HG03135 (cell line): ENCODE data around the gene DALRD3.

Experiments used
- ATAC-seq: cut with Tn5 transposase; IDR thresholded peaks from one replicate; pipeline ENCODE4 v1.9.1; 2021; ENCODE audit warnings: mild to moderate bottlenecking, moderate library complexity; ENCODE audit not compliant: unreplicated experiment

DALRD3 gene

DNA sequence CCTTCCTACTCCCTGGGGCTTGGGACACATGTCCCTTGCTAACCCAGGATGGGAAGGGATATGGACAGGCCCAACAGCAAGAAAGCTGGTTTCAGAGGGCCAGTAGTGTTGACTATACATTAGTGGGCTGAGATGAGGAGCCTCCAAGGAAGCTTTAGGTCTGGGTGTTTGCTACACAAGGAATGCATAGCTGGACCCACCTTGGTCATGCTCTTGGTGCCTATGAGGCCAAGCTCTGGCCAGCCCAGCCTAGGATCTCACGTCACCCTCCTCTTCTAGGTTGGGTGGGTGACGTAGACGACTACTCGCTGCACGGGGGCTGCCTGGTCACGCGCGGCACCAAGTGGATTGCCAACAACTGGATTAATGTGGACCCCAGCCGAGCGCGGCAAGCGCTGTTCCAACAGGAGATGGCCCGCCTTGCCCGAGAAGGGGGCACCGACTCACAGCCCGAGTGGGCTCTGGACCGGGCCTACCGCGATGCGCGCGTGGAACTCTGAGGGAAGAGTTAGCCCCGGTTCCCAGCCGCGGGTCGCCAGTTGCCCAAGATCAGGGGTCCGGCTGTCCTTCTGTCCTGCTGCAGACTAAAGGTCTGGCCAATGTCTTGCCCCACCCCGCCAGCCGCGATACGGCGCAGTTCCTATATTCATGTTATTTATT, 11.8 kb downstream of the DALRD3 start:
- ATAC-seq: peak; percentile 2

DNA sequence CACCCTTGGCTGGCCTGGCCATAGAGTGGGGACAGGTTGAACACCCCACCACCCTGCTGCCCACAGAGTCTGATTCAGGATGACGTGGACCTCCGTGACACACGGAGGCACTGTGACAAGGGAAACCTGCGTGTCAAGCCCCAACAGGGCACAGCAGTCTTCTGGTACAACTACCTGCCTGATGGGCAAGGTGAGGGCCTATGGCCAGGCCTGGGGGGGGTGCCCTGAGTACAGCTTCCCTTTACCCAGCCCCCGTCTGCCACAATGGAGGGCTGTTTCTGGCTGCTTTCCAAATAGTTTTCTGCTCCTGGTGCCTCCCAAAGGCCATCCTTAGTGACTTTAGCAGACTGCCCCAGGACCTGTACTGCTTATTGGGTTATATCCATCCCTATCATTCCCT, 12.4 kb downstream of the DALRD3 start:
- ATAC-seq: no peak

DNA sequence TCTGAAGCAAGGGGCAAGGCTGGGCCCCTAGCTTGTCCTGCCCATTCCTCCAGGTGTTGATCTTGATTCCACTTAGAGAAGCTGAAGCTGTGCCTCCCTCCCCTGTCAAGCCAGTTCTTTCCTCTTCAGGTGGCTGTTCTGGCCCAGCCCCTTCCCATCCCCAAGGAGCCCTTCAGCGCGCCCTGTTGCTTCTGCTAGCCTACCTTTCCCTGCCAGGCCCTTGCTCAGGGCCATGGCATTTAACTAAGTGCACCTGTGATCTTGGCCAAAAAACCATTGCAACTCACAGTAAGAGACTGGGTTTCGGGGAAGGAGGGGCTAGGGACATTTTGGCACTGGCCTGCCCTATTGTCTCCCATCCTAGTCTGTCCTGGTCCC, 13.1 kb downstream of the DALRD3 start:
- ATAC-seq: no peak

DNA sequence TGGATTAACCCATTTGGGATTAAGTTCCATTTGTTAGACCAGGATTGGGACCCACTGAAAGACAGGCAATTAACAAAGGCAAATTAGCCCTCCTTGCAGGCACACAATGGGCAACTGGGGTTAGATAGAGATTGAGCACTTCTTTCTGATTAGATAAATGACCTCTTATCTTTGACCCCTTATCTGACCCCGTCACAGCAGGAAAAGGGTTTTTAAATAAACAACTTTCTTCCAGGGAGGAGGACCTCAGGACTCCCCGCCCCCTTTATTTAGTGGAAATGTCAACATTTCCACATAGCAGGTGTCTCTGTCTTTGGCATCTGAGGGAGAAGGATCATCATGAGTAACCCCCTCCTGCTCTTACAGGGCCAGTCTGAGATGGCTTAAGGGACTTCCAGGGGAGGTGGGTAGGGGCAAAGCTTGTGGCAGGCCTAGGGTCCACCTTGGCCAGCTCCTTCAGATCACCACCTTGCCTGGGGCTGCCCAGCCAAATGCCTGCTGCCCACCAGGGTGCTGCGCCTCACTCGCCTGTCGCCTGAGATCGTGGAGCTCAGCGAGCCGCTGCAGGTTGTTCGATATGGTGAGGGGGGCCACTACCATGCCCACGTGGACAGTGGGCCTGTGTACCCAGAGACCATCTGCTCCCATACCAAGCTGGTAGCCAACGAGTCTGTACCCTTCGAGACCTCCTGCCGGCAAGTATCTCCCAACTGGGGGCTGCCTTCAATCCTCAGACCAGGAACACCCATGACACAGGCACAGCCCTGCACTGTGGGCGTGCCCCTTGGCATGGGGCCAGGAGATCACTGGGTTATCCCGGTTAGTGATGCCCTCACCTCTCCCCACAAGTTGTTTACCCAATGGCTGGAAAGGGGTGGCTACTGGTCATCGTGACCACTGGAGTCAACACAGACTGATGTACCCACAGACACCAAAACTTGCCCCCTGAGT, 13.8 kb downstream of the DALRD3 start:
- ATAC-seq: no peak

DNA sequence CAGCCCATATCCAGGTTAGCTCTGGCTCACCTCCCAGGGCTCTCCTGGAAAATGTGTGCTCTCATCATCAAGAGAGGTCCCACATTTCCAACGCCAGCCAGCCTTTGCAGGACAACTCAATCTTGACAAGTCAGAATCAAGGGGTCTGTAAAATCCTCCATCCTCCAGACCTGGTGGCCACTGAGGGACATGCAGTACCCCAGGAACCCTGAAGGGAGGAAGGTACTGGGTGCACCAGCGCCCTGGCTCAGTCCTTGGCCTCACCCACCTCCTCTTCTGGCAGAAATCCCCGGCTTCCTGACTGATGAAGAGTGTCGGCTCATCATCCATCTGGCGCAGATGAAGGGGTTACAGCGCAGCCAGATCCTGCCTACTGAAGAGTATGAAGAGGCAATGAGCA, 17.2 kb downstream of the DALRD3 start:
- no peak for ATAC-seq

DNA sequence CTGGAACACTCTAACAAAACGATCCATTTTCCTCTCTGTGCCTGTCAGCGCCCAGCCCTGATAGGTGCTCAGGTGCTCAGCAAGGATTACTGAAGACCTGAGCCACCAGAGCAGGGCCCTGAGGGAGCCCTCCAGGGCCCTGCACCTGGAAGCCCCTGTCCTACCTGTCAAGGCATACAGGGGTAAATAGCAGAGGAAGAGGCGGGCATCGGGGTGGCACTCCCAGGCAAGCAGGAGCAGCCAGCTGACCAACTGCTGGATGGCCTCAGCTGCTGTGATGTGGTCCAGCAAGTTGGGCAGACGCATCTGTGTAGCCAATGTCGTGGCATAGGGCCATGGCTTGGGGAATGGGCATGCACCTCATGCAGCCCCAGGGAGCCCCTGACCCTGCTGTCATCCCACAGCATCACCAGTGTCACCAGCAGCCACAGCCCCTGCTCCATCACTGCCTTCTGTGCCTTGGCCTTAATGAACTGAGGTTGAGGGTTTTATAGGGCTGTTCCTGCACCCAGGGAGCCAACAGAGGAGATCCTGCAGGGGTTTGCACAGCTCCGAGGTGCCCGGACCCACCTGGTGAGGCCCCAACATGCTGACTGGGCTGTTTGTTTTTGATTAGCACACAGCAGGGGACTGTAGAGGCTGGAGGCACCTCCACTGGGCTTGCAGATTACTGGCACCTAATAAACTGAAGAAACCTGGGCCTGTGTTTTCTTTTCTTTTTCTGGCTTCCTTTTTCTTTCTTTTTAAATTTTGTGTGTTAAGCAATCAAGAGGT, 19.1 kb downstream of the DALRD3 start:
- no peak for ATAC-seq

DNA sequence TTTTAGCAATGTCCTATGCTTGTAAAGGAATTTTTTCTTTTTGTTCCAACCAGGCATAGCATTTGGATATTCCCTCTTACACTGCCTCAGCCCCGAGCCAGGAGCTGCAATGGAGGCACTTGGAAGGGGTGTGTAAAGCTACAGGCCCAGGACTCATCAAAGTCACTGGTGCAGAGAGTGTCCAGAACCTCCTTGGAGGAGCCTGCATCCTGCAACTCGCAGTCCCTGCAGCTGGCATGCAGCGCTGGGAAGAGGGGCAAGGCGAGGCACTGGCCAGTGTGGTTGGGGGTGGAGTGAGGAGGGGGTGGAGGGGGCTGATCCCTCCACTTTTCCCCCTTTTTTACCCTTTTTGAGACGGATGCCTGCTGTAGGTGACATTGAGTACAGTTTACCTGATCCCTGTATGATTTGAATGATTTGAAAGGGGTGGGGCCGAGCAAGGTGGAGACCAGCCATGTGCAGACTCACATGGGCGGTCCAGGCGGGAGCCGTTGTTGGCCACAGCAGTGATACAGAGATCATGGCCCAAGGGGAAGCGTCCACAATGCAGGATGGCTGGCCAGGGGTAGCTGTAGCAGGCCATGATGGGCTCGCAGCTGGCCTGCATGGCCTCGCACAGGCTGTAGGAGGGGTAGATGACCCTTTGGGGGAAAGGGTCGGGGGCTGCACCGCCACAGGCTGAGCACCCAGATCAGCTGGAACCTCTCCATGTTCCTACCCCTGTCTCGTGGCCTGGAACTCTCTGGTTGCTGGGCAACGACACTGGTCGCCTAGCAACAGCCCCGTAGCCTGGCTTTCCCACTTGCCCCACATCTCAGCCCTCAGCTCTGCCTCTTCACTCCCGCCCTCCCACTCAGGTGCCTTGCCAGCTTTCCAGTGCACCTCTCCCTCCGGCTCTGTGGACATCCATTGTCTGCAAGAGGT, 20.4 kb downstream of the DALRD3 start:
- no peak for ATAC-seq

DNA sequence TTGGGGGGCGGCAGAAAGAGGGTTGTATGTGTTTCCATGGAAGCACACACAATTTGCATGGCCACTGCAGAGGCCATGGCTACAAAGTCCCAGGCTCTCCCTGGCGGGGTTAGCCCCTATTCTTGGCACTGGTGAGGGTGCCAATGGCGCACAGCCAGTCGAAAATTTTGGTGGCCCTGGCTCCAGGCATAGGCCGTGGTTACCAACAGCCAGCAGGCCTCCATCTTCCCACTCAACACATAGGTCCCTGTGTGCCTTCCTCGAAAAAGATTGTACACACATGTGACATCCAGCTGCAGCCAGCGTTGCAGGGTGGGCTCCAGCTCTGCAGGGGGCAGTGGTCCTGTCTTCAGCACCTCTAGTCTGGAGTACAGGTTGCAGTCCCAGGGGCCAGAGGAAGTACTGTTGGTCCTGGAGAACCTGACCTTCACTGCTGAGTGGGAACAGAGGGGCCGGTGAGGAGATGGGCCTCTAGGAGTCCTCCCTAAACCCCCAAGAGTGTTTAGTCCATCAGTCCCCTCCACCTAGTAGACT, 21.2 kb downstream of the DALRD3 start:
- ATAC-seq: no peak

DNA sequence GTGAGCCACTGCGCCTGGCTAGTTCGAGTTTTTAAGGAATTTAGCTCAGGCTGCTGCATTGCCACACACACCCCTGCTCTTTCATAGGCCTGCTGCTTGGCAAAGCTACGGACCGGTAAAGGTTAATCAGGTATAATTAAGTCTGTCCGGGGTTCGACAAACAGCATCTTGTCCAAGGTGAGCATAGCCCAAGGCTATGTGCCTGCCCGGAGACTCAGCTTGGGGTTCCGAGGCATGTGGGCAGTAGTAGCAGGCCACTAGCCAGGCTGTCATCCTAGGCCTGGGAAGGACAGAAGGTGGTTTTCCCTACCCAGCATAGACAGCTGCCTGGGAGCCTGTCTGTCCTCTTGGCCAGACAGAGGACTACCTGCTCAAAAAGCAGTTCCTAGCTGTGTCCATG, 21.7 kb downstream of the DALRD3 start:
- ATAC-seq: no peak

DNA sequence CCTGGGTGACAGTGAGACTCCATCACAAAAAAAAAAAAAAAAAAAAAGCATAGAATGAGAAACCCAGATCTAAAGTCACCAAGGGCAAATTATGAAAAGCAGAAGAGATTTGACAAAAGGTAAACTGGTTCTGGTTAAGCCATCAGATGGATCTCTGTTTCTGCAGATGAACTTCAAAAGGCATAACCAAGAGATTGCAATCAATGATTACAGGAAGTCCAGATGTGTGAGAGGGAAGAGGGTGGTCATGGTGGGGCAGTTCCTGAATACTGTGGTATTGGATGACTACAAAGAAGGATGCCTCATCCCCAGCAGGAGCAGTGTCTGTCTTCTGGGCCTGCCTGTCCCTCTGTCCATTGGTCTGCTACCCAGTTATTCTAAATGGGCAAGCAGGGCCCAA, 24.5 kb downstream of the DALRD3 start:
- ATAC-seq: no peak

DNA sequence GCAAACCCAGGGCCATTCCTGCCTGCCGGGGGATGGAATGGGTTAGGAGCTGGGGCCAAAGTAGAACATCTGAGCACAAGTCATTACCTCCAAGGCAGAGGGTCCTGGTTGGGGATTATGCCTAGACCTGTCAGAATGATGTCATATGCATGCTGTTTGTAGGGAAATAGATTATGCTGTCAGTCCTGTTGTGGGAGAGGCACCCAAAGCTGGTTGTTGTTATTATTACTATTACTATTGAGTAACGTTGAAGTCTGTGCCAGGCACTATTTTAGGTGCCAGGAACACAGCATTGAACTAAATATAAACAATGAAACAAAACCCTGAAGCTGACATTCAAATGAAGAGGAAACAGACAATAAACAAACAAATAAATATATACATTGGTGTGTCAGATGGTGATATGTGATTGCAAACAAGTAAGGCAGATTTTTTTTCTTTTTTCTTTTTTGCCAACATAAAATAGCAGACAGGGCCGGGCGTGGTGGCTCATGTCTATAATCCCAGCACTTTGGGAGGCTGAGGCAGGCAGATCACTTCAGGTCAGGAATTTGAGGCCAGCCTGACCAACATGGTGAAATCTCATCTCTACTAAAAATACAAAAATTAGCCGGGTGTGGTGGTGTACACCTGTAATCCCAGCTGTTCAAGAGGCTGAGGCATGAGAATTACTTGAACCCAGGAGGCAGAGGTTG, 26.4 kb downstream of the DALRD3 start:
- no peak for ATAC-seq

DNA sequence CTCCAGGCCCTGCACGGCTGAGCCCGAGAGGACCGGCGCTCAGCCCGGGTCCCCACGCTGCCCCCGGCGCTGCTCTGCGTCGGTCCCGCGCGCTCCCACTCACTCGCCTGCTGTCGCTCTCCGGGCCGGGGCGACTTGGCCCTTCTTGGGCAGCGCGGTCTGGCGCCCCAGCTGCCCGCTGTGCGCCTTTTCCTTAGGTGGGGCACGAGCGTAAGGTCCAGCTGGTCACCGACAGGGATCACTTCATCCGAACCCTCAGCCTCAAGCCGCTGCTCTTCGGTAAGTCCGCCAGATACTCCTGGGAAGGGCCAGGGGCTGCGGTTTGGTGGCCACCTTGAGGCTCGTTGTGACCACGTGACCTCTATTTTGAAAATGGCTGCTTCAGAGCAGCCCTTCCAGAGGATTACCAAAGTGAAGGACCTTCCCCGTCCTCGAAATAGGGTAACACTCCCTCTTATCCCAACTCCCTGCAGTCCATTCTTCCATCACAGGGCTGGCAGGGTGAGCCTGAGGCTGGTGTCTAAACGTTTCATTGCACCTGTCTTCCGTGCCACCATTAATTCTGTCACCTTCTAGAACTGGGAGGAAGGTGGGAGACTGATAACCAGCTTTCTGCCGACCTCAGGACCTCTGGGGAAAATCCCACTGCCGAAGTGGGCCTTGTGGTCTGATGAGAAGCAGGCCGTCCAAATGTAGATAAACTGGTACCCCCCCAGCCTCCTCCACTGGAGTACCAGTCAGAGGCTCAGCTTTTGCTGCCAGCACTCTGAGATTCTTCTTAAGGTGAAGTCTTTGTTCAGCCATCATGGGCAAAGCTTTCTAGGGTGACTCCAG, 27.5 kb downstream of the DALRD3 start:
- ATAC-seq: peak; percentile 14

DNA sequence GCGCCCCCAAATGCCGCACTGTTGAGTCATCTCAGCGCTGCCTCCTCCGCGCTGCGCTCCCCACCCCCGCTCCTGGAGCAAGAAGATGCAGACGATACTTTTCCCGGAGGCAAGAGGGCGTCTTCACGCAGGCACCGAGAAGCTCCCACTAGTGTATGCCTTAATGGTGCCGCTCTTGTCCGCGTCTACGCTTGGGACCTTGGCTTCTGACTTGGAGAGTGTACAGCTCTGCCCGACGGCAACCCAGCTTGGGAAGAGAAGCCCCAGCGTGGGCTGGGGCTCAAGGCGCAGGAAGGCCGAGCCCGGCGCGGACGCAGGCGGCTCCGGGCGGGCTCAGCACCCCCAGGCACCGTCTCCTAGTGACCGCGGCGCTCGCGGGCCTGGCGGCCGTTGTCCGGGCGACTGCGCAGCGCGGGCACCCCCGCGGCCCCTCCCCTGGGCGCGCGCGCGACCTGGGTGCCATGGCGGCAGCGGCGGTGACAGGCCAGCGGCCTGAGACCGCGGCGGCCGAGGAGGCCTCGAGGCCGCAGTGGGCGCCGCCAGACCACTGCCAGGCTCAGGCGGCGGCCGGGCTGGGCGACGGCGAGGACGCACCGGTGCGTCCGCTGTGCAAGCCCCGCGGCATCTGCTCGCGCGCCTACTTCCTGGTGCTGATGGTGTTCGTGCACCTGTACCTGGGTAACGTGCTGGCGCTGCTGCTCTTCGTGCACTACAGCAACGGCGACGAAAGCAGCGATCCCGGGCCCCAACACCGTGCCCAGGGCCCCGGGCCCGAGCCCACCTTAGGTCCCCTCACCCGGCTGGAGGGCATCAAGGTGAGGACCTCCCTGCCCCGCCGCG, 28.4 kb downstream of the DALRD3 start, which contains the start of gene P4HTM:
Gene P4HTM, plus strand, starts transcription at position 446 of the 840 bp plus-strand sequence. Its CDS starts 16 bp downstream, at position 462.
- peak; percentile 44 for ATAC-seq

DNA sequence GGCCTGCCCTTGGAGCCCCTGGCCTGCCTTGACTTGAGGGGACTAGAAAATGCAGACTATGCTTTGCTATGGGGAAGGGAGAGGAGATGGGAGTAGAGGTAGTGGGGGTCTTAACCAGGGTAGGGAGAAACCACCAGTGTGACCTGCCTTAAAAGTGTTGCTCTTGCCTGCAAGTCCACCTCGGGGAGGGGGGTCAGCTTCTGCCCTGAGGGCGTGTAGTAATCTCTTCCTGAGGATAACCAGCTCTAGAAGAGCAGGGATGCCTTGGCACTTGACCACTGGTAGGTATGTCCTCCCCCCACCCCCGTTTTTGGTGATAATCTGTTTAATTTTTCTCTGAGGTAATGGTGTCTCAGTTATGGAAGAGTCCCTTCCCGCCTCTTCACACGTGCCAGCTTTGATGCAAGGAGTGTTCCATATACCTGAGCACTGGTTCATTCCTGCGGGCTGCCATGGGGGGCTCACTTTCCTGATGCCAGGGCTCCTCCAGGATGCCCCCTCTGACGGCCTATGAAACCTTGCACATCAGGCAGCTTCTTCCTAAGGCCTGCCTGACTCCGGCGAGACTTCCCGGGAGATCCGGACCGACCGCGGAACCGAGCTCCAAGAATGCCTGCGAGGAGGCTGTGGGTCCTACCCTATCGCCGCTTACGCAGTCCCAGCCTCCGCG, 29.1 kb downstream of the DALRD3 start:
- ATAC-seq: no peak

DNA sequence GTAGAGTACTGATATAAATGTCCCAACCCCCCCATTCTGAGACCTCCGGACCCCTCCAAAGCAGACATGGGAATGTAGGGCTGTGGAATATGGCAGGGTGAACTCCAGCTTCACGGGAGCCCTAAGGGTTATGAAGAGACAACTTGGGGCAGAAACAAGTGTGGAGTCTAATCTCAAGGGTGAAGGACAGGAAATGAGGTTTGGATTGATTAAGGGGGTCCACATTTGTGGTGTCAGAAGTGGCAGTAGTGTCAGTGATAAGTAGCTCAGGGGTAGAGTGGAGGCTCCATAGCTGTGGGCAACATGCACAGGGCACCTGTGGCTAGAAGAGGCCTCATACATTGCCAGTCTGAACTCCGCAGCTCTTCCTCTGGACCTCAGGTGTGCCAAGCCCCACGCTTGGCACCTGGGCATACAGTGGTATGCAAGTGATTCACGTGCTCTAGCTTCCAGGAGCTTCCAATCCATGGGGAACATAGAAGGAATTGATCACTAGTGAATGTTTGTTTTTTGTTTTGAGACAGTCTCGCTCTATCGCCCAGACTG, 32.5 kb downstream of the DALRD3 start:
- no peak for ATAC-seq

DNA sequence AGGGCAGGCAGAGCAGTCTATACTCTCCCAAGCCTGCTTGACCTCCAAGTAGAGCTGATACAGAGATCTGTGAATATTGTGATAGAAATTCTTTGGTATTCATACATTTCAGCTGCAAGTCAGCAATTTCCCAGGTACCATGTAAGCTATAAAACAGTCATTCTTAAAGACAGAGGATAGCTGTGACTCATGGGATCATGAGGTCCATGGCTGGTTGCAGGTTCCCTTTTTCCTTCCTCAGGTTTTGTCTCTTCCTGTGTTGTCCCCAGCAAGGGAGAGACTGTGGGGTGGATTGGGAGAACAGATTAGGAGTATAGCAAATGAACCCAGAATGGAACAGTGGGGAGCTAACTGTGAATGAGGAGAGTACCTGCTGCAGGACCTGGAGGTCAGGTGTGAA, 33.7 kb downstream of the DALRD3 start:
- ATAC-seq: no peak

DNA sequence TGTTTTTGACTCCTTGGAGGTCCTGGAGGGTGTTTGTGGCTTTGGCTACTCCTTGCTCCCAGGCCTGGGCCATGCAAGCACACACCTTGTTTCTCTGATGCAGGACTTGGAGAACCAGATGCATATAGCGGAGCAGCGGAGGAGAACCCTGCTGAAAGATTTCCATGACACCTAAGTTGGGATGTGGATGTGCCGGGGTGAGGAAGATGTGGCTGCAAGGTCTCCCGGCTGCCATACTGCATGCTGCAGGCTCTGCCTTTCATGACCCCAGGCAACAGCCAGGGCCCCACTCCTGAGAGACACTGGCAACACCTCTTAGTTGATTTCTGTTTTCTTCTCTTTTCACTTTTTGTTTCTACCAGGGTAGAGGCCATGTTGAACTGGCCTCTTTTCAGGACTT, 35.3 kb downstream of the DALRD3 start:
- no peak for ATAC-seq
